Measurements from ENCODE around the gene RAB3IL1. TPM values are rescaled to one million over a fixed set of nuclear protein-coding genes. Genes with fewer than 3 reads are reported as not detected.

RAB3IL1 gene
- total and polyA plus RNA-seq, 4 donors: 2.1 to 41.6 (median 5.4) TPM

DNA sequence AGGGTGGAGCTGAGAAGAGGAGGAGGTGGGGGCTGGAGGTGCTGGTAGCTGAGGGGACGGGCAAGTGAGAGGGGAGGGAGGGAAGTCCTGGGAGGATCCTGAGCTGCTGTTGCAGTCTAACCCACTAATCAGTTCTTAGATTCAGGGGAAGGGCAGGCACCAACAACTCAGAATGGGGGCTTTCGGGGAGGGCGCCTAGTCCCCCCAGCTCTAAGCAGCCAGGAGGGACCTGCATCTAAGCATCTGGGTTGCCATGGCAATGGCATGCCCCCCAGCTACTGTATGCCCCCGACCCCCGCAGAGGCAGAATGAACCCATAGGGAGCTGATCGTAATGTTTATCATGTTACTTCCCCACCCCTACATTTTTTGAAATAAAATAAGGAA, 50.4 kb downstream of the RAB3IL1 start:
- TF ChIP-seq, protein P1, sequence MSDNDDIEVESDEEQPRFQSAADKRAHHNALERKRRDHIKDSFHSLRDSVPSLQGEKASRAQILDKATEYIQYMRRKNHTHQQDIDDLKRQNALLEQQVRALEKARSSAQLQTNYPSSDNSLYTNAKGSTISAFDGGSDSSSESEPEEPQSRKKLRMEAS (IDR thresholded peaks at IDR 0.05): no peak
- TF ChIP-seq RXRA (IDR thresholded peaks at IDR 0.05): no peak
- TF ChIP-seq YY1 (IDR thresholded peaks at IDR 0.05): no peak
- TF ChIP-seq, protein P2, sequence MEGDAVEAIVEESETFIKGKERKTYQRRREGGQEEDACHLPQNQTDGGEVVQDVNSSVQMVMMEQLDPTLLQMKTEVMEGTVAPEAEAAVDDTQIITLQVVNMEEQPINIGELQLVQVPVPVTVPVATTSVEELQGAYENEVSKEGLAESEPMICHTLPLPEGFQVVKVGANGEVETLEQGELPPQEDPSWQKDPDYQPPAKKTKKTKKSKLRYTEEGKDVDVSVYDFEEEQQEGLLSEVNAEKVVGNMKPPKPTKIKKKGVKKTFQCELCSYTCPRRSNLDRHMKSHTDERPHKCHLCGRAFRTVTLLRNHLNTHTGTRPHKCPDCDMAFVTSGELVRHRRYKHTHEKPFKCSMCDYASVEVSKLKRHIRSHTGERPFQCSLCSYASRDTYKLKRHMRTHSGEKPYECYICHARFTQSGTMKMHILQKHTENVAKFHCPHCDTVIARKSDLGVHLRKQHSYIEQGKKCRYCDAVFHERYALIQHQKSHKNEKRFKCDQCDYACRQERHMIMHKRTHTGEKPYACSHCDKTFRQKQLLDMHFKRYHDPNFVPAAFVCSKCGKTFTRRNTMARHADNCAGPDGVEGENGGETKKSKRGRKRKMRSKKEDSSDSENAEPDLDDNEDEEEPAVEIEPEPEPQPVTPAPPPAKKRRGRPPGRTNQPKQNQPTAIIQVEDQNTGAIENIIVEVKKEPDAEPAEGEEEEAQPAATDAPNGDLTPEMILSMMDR (IDR thresholded peaks at IDR 0.05; ENCODE audit: low read depth, low read length, missing input control): no peak
- peaks cover 3 to 27% (median 6%) of the 10 kb centered on the region in 4 donors for H3K36me3 ChIP-seq (ENCODE audit: control insufficient read depth in 4 of 4, insufficient read depth in 3 of 4, low read depth in 1 of 4, low read length in 3 of 4)
- H3K27me3 ChIP-seq (ENCODE audit: control insufficient read depth in 4 of 4, insufficient read depth in 4 of 4, low read length in 3 of 4): no peaks in the 10 kb centered on the region
- H3K27ac ChIP-seq (ENCODE audit: low read depth in 1 of 2, low read length in 2 of 2): no peak overlapping the region
- no peak for DNase-seq (ENCODE audit: low spot score)
- no peaks in the 10 kb centered on the region for H3K4me1 ChIP-seq (ENCODE audit: control insufficient read depth in 4 of 4, insufficient read depth in 4 of 4, low read length in 3 of 4)
- 98% methylated on average over 6 of the region's 6 CpGs for WGBS
- no peaks in the 10 kb centered on the region for H3K9me3 ChIP-seq (ENCODE audit: control insufficient read depth in 4 of 4, low read length in 3 of 4)
- no peak overlapping the region for H3K4me3 ChIP-seq (ENCODE audit: low read depth in 1 of 3, low read length in 3 of 3)
- H3K9ac ChIP-seq (ENCODE audit: low read depth in 1 of 2, low read length in 2 of 2): no peak overlapping the region

DNA sequence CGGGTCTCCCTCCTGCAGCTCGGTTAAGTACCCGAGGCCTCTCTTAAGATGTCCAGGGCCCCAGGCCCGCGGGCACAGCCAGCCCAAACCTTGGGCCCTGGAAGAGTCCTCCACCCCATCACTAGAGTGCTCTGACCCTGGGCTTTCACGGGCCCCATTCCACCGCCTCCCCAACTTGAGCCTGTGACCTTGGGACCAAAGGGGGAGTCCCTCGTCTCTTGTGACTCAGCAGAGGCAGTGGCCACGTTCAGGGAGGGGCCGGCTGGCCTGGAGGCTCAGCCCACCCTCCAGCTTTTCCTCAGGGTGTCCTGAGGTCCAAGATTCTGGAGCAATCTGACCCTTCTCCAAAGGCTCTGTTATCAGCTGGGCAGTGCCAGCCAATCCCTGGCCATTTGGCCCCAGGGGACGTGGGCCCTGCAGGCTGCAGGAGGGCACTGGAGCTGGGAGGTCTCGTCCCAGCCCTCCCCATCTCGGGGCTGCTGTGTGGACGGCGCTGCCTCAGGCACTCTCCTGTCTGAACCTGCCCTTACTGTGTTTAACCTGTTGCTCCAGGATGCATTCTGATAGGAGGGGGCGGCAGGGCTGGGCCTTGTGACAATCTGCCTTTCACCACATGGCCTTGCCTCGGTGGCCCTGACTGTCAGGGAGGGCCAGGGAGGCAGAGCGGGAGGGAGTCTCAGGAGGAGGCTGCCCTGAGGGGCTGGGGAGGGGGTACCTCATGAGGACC, 51.0 kb downstream of the RAB3IL1 start:
- TF ChIP-seq, protein P3, sequence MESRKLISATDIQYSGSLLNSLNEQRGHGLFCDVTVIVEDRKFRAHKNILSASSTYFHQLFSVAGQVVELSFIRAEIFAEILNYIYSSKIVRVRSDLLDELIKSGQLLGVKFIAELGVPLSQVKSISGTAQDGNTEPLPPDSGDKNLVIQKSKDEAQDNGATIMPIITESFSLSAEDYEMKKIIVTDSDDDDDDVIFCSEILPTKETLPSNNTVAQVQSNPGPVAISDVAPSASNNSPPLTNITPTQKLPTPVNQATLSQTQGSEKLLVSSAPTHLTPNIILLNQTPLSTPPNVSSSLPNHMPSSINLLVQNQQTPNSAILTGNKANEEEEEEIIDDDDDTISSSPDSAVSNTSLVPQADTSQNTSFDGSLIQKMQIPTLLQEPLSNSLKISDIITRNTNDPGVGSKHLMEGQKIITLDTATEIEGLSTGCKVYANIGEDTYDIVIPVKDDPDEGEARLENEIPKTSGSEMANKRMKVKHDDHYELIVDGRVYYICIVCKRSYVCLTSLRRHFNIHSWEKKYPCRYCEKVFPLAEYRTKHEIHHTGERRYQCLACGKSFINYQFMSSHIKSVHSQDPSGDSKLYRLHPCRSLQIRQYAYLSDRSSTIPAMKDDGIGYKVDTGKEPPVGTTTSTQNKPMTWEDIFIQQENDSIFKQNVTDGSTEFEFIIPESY (IDR thresholded peaks at IDR 0.05): no peak
- TF ChIP-seq FOXA2 (IDR thresholded peaks at IDR 0.05) (no peak), NR2F2 (IDR thresholded peaks at IDR 0.05) (no peak), RAD21 (IDR thresholded peaks at IDR 0.05) (no peak), YY1 (IDR thresholded peaks at IDR 0.05) (no peak), SP1 (IDR thresholded peaks at IDR 0.05) (no peak), FOXA1 (IDR thresholded peaks at IDR 0.05) (no peak), JUND (IDR thresholded peaks at IDR 0.05) (no peak)
- 93% methylated on average over 18 of the region's 18 CpGs for WGBS
- H3K27me3 ChIP-seq (ENCODE audit: control insufficient read depth in 4 of 4, insufficient read depth in 4 of 4, low read length in 3 of 4): no peaks in the 10 kb centered on the region
- H3K4me1 ChIP-seq (ENCODE audit: control insufficient read depth in 4 of 4, insufficient read depth in 4 of 4, low read length in 3 of 4): no peaks in the 10 kb centered on the region
- H3K27ac ChIP-seq (ENCODE audit: low read depth in 1 of 2, low read length in 2 of 2): no peak overlapping the region
- H3K36me3 ChIP-seq (ENCODE audit: control insufficient read depth in 4 of 4, insufficient read depth in 3 of 4, low read depth in 1 of 4, low read length in 3 of 4): peaks cover 3 to 32% (median 6%) of the 10 kb centered on the region in 4 donors
- no peak overlapping the region for H3K9ac ChIP-seq (ENCODE audit: low read depth in 1 of 2, low read length in 2 of 2)
- H3K9me3 ChIP-seq (ENCODE audit: control insufficient read depth in 4 of 4, low read length in 3 of 4): no peaks in the 10 kb centered on the region
- DNase-seq (ENCODE audit: low spot score): no peak
- no peak overlapping the region for H3K4me3 ChIP-seq (ENCODE audit: low read depth in 1 of 3, low read length in 3 of 3)

DNA sequence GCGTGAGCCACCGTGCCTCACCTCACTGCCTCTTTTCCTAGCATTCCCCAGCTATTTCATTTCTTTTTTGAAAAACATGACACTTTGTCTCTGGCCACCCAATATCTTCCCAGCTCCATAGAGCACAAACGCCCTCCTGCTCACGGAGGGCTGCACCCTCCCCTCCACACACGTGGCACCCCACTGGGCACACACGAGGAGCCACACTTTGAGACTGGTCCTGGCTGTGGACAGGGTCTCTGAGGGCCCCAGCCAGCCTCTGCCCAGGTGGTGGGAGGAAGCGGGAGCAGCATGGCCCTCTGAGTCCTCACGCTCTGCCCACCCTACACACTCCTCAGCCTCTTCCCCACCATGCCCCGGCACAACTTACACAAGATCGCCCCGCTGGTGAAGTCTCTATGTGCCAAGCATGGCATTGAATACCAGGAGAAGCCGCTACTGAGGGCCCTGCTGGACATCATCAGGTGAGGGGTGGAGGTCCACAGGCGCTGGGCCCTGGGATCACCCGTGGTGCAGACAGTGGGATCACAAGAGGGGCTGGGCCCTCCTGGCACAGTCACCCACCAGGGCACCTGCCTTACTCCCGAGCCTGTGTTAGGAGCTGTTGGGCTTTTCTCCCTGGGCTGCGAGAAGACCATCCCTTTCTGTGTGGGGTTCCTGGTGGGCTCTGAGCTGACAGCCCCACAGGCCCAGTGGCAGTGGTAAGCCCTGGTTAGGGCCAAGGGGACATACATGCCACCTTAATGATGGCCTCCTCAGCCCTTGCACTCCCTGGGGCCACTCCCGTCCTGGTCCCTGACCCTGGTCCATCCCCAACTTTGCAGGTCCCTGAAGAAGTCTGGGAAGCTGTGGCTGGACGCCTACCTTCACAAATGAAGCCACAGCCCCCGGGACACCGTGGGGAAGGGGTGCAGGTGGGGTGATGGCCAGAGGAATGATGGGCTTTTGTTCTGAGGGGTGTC, 52.3 kb downstream of the RAB3IL1 start:
- no peak for TF ChIP-seq FOXA1 (IDR thresholded peaks at IDR 0.05)
- no peak for TF ChIP-seq HNF4G (IDR thresholded peaks at IDR 0.05)
- no peak for TF ChIP-seq SP1 (IDR thresholded peaks at IDR 0.05)
- no peak for TF ChIP-seq YY1 (IDR thresholded peaks at IDR 0.05)
- TF ChIP-seq TAF1 (conservative IDR thresholded peaks at IDR 0.05): no peak
- TF ChIP-seq, protein P4, sequence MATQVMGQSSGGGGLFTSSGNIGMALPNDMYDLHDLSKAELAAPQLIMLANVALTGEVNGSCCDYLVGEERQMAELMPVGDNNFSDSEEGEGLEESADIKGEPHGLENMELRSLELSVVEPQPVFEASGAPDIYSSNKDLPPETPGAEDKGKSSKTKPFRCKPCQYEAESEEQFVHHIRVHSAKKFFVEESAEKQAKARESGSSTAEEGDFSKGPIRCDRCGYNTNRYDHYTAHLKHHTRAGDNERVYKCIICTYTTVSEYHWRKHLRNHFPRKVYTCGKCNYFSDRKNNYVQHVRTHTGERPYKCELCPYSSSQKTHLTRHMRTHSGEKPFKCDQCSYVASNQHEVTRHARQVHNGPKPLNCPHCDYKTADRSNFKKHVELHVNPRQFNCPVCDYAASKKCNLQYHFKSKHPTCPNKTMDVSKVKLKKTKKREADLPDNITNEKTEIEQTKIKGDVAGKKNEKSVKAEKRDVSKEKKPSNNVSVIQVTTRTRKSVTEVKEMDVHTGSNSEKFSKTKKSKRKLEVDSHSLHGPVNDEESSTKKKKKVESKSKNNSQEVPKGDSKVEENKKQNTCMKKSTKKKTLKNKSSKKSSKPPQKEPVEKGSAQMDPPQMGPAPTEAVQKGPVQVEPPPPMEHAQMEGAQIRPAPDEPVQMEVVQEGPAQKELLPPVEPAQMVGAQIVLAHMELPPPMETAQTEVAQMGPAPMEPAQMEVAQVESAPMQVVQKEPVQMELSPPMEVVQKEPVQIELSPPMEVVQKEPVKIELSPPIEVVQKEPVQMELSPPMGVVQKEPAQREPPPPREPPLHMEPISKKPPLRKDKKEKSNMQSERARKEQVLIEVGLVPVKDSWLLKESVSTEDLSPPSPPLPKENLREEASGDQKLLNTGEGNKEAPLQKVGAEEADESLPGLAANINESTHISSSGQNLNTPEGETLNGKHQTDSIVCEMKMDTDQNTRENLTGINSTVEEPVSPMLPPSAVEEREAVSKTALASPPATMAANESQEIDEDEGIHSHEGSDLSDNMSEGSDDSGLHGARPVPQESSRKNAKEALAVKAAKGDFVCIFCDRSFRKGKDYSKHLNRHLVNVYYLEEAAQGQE (IDR thresholded peaks at IDR 0.05): no peak

More for the DNA sequence above, 52.3 kb downstream of the RAB3IL1 start:
- Histone ChIP-seq H3K36me3 (ENCODE audit: control insufficient read depth in 4 of 4, insufficient read depth in 3 of 4, low read depth in 1 of 4, low read length in 3 of 4) (peaks cover 3 to 33% (median 6%) of the 10 kb centered on the region in 4 donors), H3K4me1 (ENCODE audit: control insufficient read depth in 4 of 4, insufficient read depth in 4 of 4, low read length in 3 of 4) (no peaks in the 10 kb centered on the region), H3K27me3 (ENCODE audit: control insufficient read depth in 4 of 4, insufficient read depth in 4 of 4, low read length in 3 of 4) (no peaks in the 10 kb centered on the region), H3K9ac (ENCODE audit: low read depth in 1 of 2, low read length in 2 of 2) (no peak overlapping the region), H3K27ac (ENCODE audit: low read depth in 1 of 2, low read length in 2 of 2) (no peak overlapping the region), H3K4me3 (ENCODE audit: low read depth in 1 of 3, low read length in 3 of 3) (no peak overlapping the region), H3K9me3 (ENCODE audit: control insufficient read depth in 4 of 4, low read length in 3 of 4) (no peaks in the 10 kb centered on the region)
- WGBS: 95% methylated on average over 20 of the region's 20 CpGs
- DNase-seq (ENCODE audit: low spot score): no peak
